Suprapubic skin (tissue), 4 donors: ENCODE data around the gene KIF5A. TPM values are rescaled to one million over a fixed set of nuclear protein-coding genes. Genes with fewer than 3 reads are reported as not detected.
"Not testable (repeated sequence)": the region's sequence is repeated elsewhere in the genome, so short reads cannot be mapped to it uniquely, and the experiment has no call there.

ENCODE experiments used
- DNase-seq, 2 donors: peaks; one replicate each; pipeline ENCODE4 v3.0.0-alpha.2; 2019; ENCODE audit warnings: low spot score in 2 of 2
- H3K27ac ChIP-seq: fragments of 200-600 bp; sonication (generic); one replicate; pipeline ENCODE4 v1.5.1; 2019
- H3K27me3 ChIP-seq: fragments of 200-600 bp; sonication (generic); one replicate; pipeline ENCODE4 v1.5.1; 2019
- H3K36me3 ChIP-seq: fragments of 200-600 bp; sonication (generic); one replicate; pipeline ENCODE4 v1.5.1; 2019
- H3K4me1 ChIP-seq: fragments of 200-600 bp; sonication (generic); one replicate; pipeline ENCODE4 v1.5.1; 2019
- H3K4me3 ChIP-seq: fragments of 200-600 bp; sonication (generic); one replicate; pipeline ENCODE4 v1.5.1; 2019; ENCODE audit warnings: mild to moderate bottlenecking
- H3K9me3 ChIP-seq: fragments of 200-600 bp; sonication (generic); one replicate; pipeline ENCODE4 v1.5.1; 2019
- CTCF ChIP-seq, 2 donors: fragments of 200-600 bp in 1 of 2; fragments of 450-650 bp in 1 of 2; sonication (generic) in 1 of 2; IDR thresholded peaks; one replicate each; pipeline ENCODE4 v1.5.1; 2016 to 2019; ENCODE audit warnings: antibody characterized with exemption in 2 of 2, mild to moderate bottlenecking in 1 of 2, moderate library complexity in 1 of 2
- EP300 ChIP-seq: sonication (generic); formaldehyde crosslinking; IDR thresholded peaks from one replicate; pipeline ENCODE4 v1.6.1; 2017; ENCODE audit warnings: antibody characterized with exemption
- POLR2A ChIP-seq, 2 donors: fragments of 450-650 bp; IDR thresholded peaks; one replicate each; pipeline ENCODE4 v1.6.1; 2017; ENCODE audit warnings: antibody characterized with exemption in 2 of 2, mild to moderate bottlenecking in 2 of 2, moderate library complexity in 2 of 2
- POLR2AphosphoS5 ChIP-seq, 3 donors: sonication (generic); formaldehyde crosslinking; IDR thresholded peaks; one replicate each; pipeline ENCODE4 v1.6.1; 2017; ENCODE audit warnings: antibody characterized with exemption in 3 of 3
- WGBS: methylation state at CpG from one replicate; pipeline ENCODE4 v1.1.5; 2018; 5-methylcytosine and 5-hydroxymethylcytosine counted together
- total RNA-seq, 4 donors: library from RNA; depleted of rRNA; stranded (reverse); fragments of >200 nt; gene quantifications; one replicate each; pipeline ENCODE4 v1.1.0, GENCODE V29; 2016

KIF5A gene
- total RNA-seq, 4 donors from 2014 or later, result 0.08 to 0.23 TPM; not detected in 2

- 94% methylated on average over 5 of the region's 5 CpGs for WGBS
- Histone ChIP-seq H3K4me1 (peaks cover 26% of the 10 kb centered on the region), H3K27ac (no peak overlapping the region), H3K4me3 (no peak overlapping the region), H3K9me3 (no peaks in the 10 kb centered on the region), H3K36me3 (peaks cover 2% of the 10 kb centered on the region), H3K27me3 (peaks cover 44% of the 10 kb centered on the region)
- TF ChIP-seq POLR2A (IDR thresholded peaks at IDR 0.05) (no peak), CTCF (IDR thresholded peaks at IDR 0.05) (no peak), EP300 (no peak), POLR2AphosphoS5 (IDR thresholded peaks at IDR 0.05) (no peak)
- DNase-seq, result peak in 1 of 2 donors; percentile 50
These were observed 65.8 kb downstream of the KIF5A start for GRCh38 chr12:57615637-57616036.

- Histone ChIP-seq H3K27ac (no peak overlapping the region), H3K9me3 (no peaks in the 10 kb centered on the region), H3K4me1 (peaks cover 26% of the 10 kb centered on the region), H3K4me3 (no peak overlapping the region), H3K36me3 (peaks cover 2% of the 10 kb centered on the region), H3K27me3 (peaks cover 45% of the 10 kb centered on the region)
- TF ChIP-seq POLR2AphosphoS5 (IDR thresholded peaks at IDR 0.05) (no peak), CTCF (IDR thresholded peaks at IDR 0.05) (no peak), EP300 (no peak), POLR2A (IDR thresholded peaks at IDR 0.05) (no peak)
- no peak for DNase-seq
- 75% methylated on average over 3 of the region's 3 CpGs for WGBS
These were observed 66.7 kb downstream of the KIF5A start for GRCh38 chr12:57616383-57617101.

- peaks cover 2% of the 10 kb centered on the region for H3K36me3 ChIP-seq
- H3K9me3 ChIP-seq, result no peaks in the 10 kb centered on the region
- H3K27me3 ChIP-seq, result peaks cover 53% of the 10 kb centered on the region
- TF ChIP-seq EP300 (no peak), POLR2A (IDR thresholded peaks at IDR 0.05) (no peak), CTCF (IDR thresholded peaks at IDR 0.05) (no peak), POLR2AphosphoS5 (IDR thresholded peaks at IDR 0.05) (no peak)
- peaks cover 23% of the 10 kb centered on the region for H3K4me1 ChIP-seq
- H3K4me3 ChIP-seq, result no peak overlapping the region
- no peak for DNase-seq
- no peak overlapping the region for H3K27ac ChIP-seq
- 68% methylated on average over 11 of the region's 11 CpGs for WGBS
These were observed 68.1 kb downstream of the KIF5A start for GRCh38 chr12:57617942-57618341.

- H3K4me3 ChIP-seq, H3K9me3 ChIP-seq, DNase-seq, H3K27ac ChIP-seq, H3K36me3 ChIP-seq: not testable (repeated sequence)
- Histone ChIP-seq H3K27me3 (peaks cover 57% of the 10 kb centered on the region), H3K4me1 (peaks cover 23% of the 10 kb centered on the region)
- 96% methylated on average over 6 of the region's 6 CpGs for WGBS
These were observed 68.6 kb downstream of the KIF5A start for GRCh38 chr12:57618431-57618830.

- H3K36me3 ChIP-seq, result no peaks in the 10 kb centered on the region
- DNase-seq, result no peak
- peak overlapping the region; percentile 16 for H3K4me3 ChIP-seq
- H3K27ac ChIP-seq, result no peak overlapping the region
- H3K9me3 ChIP-seq, result no peaks in the 10 kb centered on the region
- peaks cover 57% of the 10 kb centered on the region for H3K27me3 ChIP-seq
- H3K4me1 ChIP-seq, result peaks cover 23% of the 10 kb centered on the region
- TF ChIP-seq CTCF (IDR thresholded peaks at IDR 0.05) (no peak), POLR2AphosphoS5 (IDR thresholded peaks at IDR 0.05) (no peak), EP300 (no peak), POLR2A (IDR thresholded peaks at IDR 0.05) (no peak)
- 72% methylated on average over 16 of the region's 16 CpGs for WGBS
These were observed 69.2 kb downstream of the KIF5A start for GRCh38 chr12:57618966-57619433.
